Neural crest cell (in vitro differentiated cells): ENCODE data around the gene RFC3. TPM values are rescaled to one million over a fixed set of nuclear protein-coding genes. Genes with fewer than 3 reads are reported as not detected.

ENCODE experiments used
- DNase-seq: peaks from one replicate; pipeline ENCODE4 v3.0.0; 2021; ENCODE audit warnings: low read depth, mixed read lengths, low spot score
- H3K27ac Mint-ChIP-seq: one replicate; pipeline ENCODE4 v1.8.0; 2021; ENCODE audit warnings: mild to moderate bottlenecking, mixed read lengths; ENCODE audit not compliant: unreplicated experiment
- H3K27me3 Mint-ChIP-seq: 2 replicates; pipeline ENCODE4 v1.8.0; 2021; ENCODE audit warnings: low read depth, mild to moderate bottlenecking, mixed read lengths
- H3K36me3 Mint-ChIP-seq: 2 replicates; pipeline ENCODE4 v1.8.0; 2021; ENCODE audit warnings: low read depth, mild to moderate bottlenecking, mixed read lengths
- H3K4me1 Mint-ChIP-seq: 2 replicates; pipeline ENCODE4 v1.8.0; 2021; ENCODE audit warnings: mixed read lengths
- H3K4me3 Mint-ChIP-seq: one replicate; pipeline ENCODE4 v1.8.0; 2021; ENCODE audit warnings: mild to moderate bottlenecking, mixed read lengths
- H3K9me3 Mint-ChIP-seq: 2 replicates; pipeline ENCODE4 v1.8.0; 2021; ENCODE audit warnings: mixed read lengths
- CTCF ChIP-seq: fragments of 200-600 bp; sonication (generic); conservative IDR thresholded peaks from 2 replicates; pipeline ENCODE4 v1.5.0; 2021; ENCODE audit warnings: antibody characterized with exemption, mild to moderate bottlenecking
- total RNA-seq: library from RNA; stranded (reverse); gene quantifications from 2 replicates; pipeline ENCODE4 v1.2.1, GENCODE V29; 2021

The RFC3 gene
- total RNA-seq, 1 donor from 2014 or later = 53.9 TPM

GRCh38 chr13:33789739-33790138 lies 28.2 kb upstream of the RFC3 start:
- Mint-ChIP-seq H3K4me3 (no peak overlapping the region), H3K4me1 (peaks cover 14% of the 10 kb centered on the region), H3K27ac (no peak overlapping the region), H3K27me3 (no peaks in the 10 kb centered on the region), H3K9me3 (peaks cover 6% of the 10 kb centered on the region), H3K36me3 (no peaks in the 10 kb centered on the region)
- TF ChIP-seq CTCF = no peak
- no peak for DNase-seq

GRCh38 chr13:33793726-33794125 lies 24.2 kb upstream of the RFC3 start:
- peaks cover 11% of the 10 kb centered on the region for H3K9me3 Mint-ChIP-seq
- no peak for DNase-seq
- no peaks in the 10 kb centered on the region for H3K36me3 Mint-ChIP-seq
- no peak overlapping the region for H3K4me3 Mint-ChIP-seq
- no peak overlapping the region for H3K27ac Mint-ChIP-seq
- peaks cover 8% of the 10 kb centered on the region for H3K4me1 Mint-ChIP-seq
- H3K27me3 Mint-ChIP-seq = no peaks in the 10 kb centered on the region
- TF ChIP-seq CTCF = no peak

DNA sequence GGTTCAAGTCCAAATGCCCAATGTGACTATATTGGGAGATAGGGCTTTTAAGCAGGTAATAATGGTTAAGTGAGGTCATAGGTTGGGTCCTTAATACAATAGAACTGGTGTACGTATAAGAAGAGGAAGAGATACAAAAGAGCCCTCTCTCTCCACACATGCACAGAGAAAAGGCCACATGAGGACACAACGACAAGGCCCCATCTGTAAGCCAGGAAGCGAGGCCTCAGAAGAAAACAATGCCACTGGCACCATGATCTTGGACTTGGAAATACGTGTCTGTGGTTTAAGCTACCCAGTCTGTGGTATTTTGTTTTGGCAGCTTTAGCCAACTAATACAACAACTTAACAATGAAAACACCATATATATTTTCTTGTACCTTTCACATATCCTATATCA lies 23.4 kb upstream of the RFC3 start:
- no peaks in the 10 kb centered on the region for H3K36me3 Mint-ChIP-seq
- H3K27me3 Mint-ChIP-seq = no peaks in the 10 kb centered on the region
- no peak for TF ChIP-seq CTCF
- DNase-seq = no peak
- peaks cover 11% of the 10 kb centered on the region for H3K9me3 Mint-ChIP-seq
- H3K4me1 Mint-ChIP-seq = peaks cover 9% of the 10 kb centered on the region
- H3K27ac Mint-ChIP-seq = no peak overlapping the region
- H3K4me3 Mint-ChIP-seq = no peak overlapping the region

GRCh38 chr13:33796095-33796494 lies 21.9 kb upstream of the RFC3 start:
- H3K4me1 Mint-ChIP-seq = peaks cover 19% of the 10 kb centered on the region
- no peak overlapping the region for H3K4me3 Mint-ChIP-seq
- H3K27ac Mint-ChIP-seq = no peak overlapping the region
- no peak for TF ChIP-seq CTCF
- DNase-seq = no peak
- H3K27me3 Mint-ChIP-seq = no peaks in the 10 kb centered on the region
- no peaks in the 10 kb centered on the region for H3K36me3 Mint-ChIP-seq
- H3K9me3 Mint-ChIP-seq = peaks cover 9% of the 10 kb centered on the region

DNA sequence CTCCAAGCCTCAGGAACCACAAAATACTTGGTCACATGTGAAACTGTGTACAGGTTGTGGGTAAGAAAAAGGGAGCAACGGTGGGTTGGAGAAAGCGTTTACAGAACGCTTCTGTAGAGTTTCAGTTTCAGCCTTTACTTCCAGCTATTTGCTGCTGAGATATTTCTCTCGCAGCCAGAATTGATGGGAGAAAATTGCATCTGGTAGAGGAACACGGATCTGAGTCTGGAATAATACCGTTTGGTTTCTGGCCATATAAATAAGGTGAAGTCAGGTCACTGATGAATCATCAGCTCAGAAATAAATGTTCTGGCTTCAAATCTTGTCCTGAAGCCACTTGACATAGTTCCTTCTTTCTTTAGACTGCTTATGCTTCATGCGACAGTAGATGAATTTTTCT lies 20.3 kb upstream of the RFC3 start:
- no peaks in the 10 kb centered on the region for H3K36me3 Mint-ChIP-seq
- peaks cover 9% of the 10 kb centered on the region for H3K9me3 Mint-ChIP-seq
- H3K4me3 Mint-ChIP-seq = no peak overlapping the region
- no peaks in the 10 kb centered on the region for H3K27me3 Mint-ChIP-seq
- no peak for DNase-seq
- TF ChIP-seq CTCF = no peak
- H3K27ac Mint-ChIP-seq = no peak overlapping the region
- H3K4me1 Mint-ChIP-seq = peaks cover 19% of the 10 kb centered on the region

- no peak for TF ChIP-seq CTCF
- H3K27me3 Mint-ChIP-seq = no peaks in the 10 kb centered on the region
- no peak for DNase-seq
- no peak overlapping the region for H3K4me3 Mint-ChIP-seq
- no peaks in the 10 kb centered on the region for H3K36me3 Mint-ChIP-seq
- no peak overlapping the region for H3K27ac Mint-ChIP-seq
- H3K4me1 Mint-ChIP-seq = peaks cover 19% of the 10 kb centered on the region
- H3K9me3 Mint-ChIP-seq = peaks cover 7% of the 10 kb centered on the region
Observed at GRCh38 chr13:33798023-33798422, 19.9 kb upstream of the RFC3 start.
